Osteoblast (primary cell): ENCODE results near the gene MARS1. TPM values are rescaled to one million over a fixed set of nuclear protein-coding genes. Genes with fewer than 3 reads are reported as not detected.

Source experiments
- DNase-seq: peaks from one replicate; pipeline ENCODE4 v3.0.0; 2011; ENCODE audit warnings: low spot score, mixed read lengths; ENCODE audit not compliant: insufficient read length; ENCODE audit errors: missing footprints
- H2AFZ ChIP-seq: 2 replicates; pipeline ENCODE4 v1.6.0; 2011; ENCODE audit warnings: mild to moderate bottlenecking, low read length
- H3K27ac ChIP-seq: 2 replicates; pipeline ENCODE4 v1.5.1; 2011; ENCODE audit warnings: mild to moderate bottlenecking, low read depth, low read length, moderate library complexity
- H3K27me3 ChIP-seq: 2 replicates; pipeline ENCODE4 v1.6.0; 2012; ENCODE audit warnings: mild to moderate bottlenecking, control low read depth, inconsistent platforms, low read length, moderate library complexity; ENCODE audit not compliant: insufficient read depth
- H3K36me3 ChIP-seq: 2 replicates; pipeline ENCODE4 v1.5.1; 2011; ENCODE audit warnings: mild to moderate bottlenecking, low read length, control low read depth, moderate library complexity; ENCODE audit not compliant: insufficient read depth
- H3K4me1 ChIP-seq: 2 replicates; pipeline ENCODE4 v1.5.1; 2011; ENCODE audit warnings: mild to moderate bottlenecking, low read length, control low read depth, moderate library complexity; ENCODE audit not compliant: insufficient read depth
- H3K4me2 ChIP-seq: 2 replicates; pipeline ENCODE4 v1.6.0; 2011; ENCODE audit warnings: mild to moderate bottlenecking, low read length; ENCODE audit not compliant: insufficient read depth
- H3K4me3 ChIP-seq: fragments of 200-600 bp; sonication (generic); 3 replicates; pipeline ENCODE4 v1.5.1; 2012; ENCODE audit warnings: mild to moderate bottlenecking, low read length, inconsistent platforms; ENCODE audit not compliant: insufficient read depth
- H3K79me2 ChIP-seq: 2 replicates; pipeline ENCODE4 v1.6.0; 2012; ENCODE audit warnings: mild to moderate bottlenecking, low read length, control low read depth, inconsistent platforms; ENCODE audit not compliant: insufficient read depth
- H3K9me3 ChIP-seq: 2 replicates; pipeline ENCODE4 v1.5.1; 2011; ENCODE audit warnings: low read depth, low read length, control low read depth
- H4K20me1 ChIP-seq: 2 replicates; pipeline ENCODE4 v1.6.0; 2012; ENCODE audit warnings: mild to moderate bottlenecking, low read length, control low read depth; ENCODE audit not compliant: insufficient read depth
- CTCF ChIP-seq: IDR thresholded peaks from 2 replicates; pipeline ENCODE4 v1.5.1; 2011; ENCODE audit warnings: mild to moderate bottlenecking, low read depth, low read length, moderate library complexity; ENCODE audit errors: extremely low read depth
- total RNA-seq: library from RNA; depleted of rRNA; stranded (reverse); fragments of >200 nt; gene quantifications from 2 replicates; pipeline ENCODE4 v1.2.3, GENCODE V29; 2012

Gene MARS1
- total RNA-seq, 1 donor: 187 TPM

GRCh38 chr12:57452181-57452936 is 35.5 kb upstream of the MARS1 start:
- TF ChIP-seq CTCF: no peak
- H3K4me3 ChIP-seq: peak overlapping the region; percentile 45
- no peaks in the 10 kb centered on the region for H3K36me3 ChIP-seq
- peak overlapping the region; percentile 83 for H2AFZ ChIP-seq
- H3K27me3 ChIP-seq: no peaks in the 10 kb centered on the region
- H3K9me3 ChIP-seq: no peaks in the 10 kb centered on the region
- H3K4me1 ChIP-seq: peaks cover 25% of the 10 kb centered on the region
- peak overlapping the region; percentile 79 for H3K4me2 ChIP-seq
- DNase-seq: peak; percentile 87
- no peaks in the 10 kb centered on the region for H3K79me2 ChIP-seq
- peak overlapping the region; percentile 95 for H3K27ac ChIP-seq
- no peaks in the 10 kb centered on the region for H4K20me1 ChIP-seq

GRCh38 chr12:57452937-57453509 is 34.8 kb upstream of the MARS1 start:
- Histone ChIP-seq H4K20me1 (no peaks in the 10 kb centered on the region), H3K4me2 (peak overlapping the region; percentile 79), H3K4me3 (peak overlapping the region; percentile 45), H3K27ac (peak overlapping the region; percentile 95), H3K36me3 (no peaks in the 10 kb centered on the region), H2AFZ (peak overlapping the region; percentile 83), H3K9me3 (no peaks in the 10 kb centered on the region), H3K27me3 (no peaks in the 10 kb centered on the region), H3K4me1 (peaks cover 25% of the 10 kb centered on the region), H3K79me2 (no peaks in the 10 kb centered on the region)
- DNase-seq: peak; percentile 86
- TF ChIP-seq CTCF: peak; percentile 98

GRCh38 chr12:57454213-57454565 is 33.7 kb upstream of the MARS1 start:
- H3K79me2 ChIP-seq: no peaks in the 10 kb centered on the region
- no peak for DNase-seq
- H3K4me1 ChIP-seq: peaks cover 31% of the 10 kb centered on the region
- no peaks in the 10 kb centered on the region for H3K27me3 ChIP-seq
- no peaks in the 10 kb centered on the region for H3K9me3 ChIP-seq
- no peaks in the 10 kb centered on the region for H3K36me3 ChIP-seq
- no peak overlapping the region for H2AFZ ChIP-seq
- H3K4me2 ChIP-seq: no peak overlapping the region
- no peak overlapping the region for H3K27ac ChIP-seq
- no peak for TF ChIP-seq CTCF
- H3K4me3 ChIP-seq: no peak overlapping the region
- no peaks in the 10 kb centered on the region for H4K20me1 ChIP-seq

- Histone ChIP-seq H3K4me3 (no peak within 1 kb of the TSS), H3K4me1 (peaks cover 34% of the 10 kb centered on the region), H3K79me2 (no peaks in the 10 kb centered on the region), H3K27me3 (no peaks in the 10 kb centered on the region), H3K36me3 (no peaks in the 10 kb centered on the region), H4K20me1 (no peaks in the 10 kb centered on the region), H3K27ac (no peak within 1 kb of the TSS), H2AFZ (no peak within 1 kb of the TSS), H3K4me2 (peak within 1 kb of the TSS; percentile 34), H3K9me3 (no peaks in the 10 kb centered on the region)
- peak; percentile 76 for DNase-seq
- TF ChIP-seq CTCF: no peak
Observed at GRCh38 chr12:57454566-57455373, 33.1 kb upstream of the MARS1 start, which contains the start of gene INHBE. Gene INHBE, plus strand, starts transcription at chr12:57455307. Its CDS starts 230 bp downstream, at chr12:57455537.
